Thymus (tissue), 11 donors: ENCODE results near the gene CDC42BPG. TPM values are rescaled to one million over a fixed set of nuclear protein-coding genes. Genes with fewer than 3 reads are reported as not detected.

Experiments
- DNase-seq, 9 donors: peaks; one replicate each; pipeline ENCODE4 v3.0.0-alpha.2; 2013; ENCODE audit warnings: low spot score in 9 of 9, low read depth in 6 of 9, missing footprints in 1 of 9
- H3K27ac ChIP-seq, 2 donors: one replicate each; pipeline ENCODE4 v1.5.1; 2013; ENCODE audit warnings: control low read depth in 1 of 2, low read depth in 1 of 2, low read length in 1 of 2, mild to moderate bottlenecking in 1 of 2, moderate library complexity in 1 of 2
- H3K27me3 ChIP-seq, 2 donors: one replicate each; pipeline ENCODE4 v1.5.1; 2013; ENCODE audit warnings: low read length in 1 of 2; ENCODE audit not compliant: control insufficient read depth in 2 of 2, insufficient read depth in 1 of 2
- H3K36me3 ChIP-seq, 2 donors: one replicate each; pipeline ENCODE4 v1.5.1; 2013; ENCODE audit warnings: low read length in 1 of 2, mild to moderate bottlenecking in 1 of 2, moderate library complexity in 1 of 2; ENCODE audit not compliant: control insufficient read depth in 2 of 2, insufficient read depth in 2 of 2
- H3K4me1 ChIP-seq, 2 donors: one replicate each; pipeline ENCODE4 v1.5.1; 2013; ENCODE audit warnings: low read length in 2 of 2; ENCODE audit not compliant: control insufficient read depth in 2 of 2, insufficient read depth in 2 of 2
- H3K4me3 ChIP-seq, 2 donors: one replicate each; pipeline ENCODE4 v1.5.1; 2013; ENCODE audit warnings: low read length in 2 of 2, control low read depth in 1 of 2, mild to moderate bottlenecking in 1 of 2
- H3K9me3 ChIP-seq, 2 donors: one replicate each; pipeline ENCODE4 v1.5.1; 2013; ENCODE audit warnings: low read length in 1 of 2, mild to moderate bottlenecking in 1 of 2; ENCODE audit not compliant: control insufficient read depth in 2 of 2, insufficient read depth in 1 of 2
- WGBS: extraction: QIAGEN DNeasy Blood & Tissue Kit; methylation state at CpG from one replicate; pipeline ENCODE4 v1.1.7; 2013; 5-methylcytosine and 5-hydroxymethylcytosine counted together
- polyA plus RNA-seq: library from polyadenylated mRNA; stranded (reverse); fragments of 200-250 nt; gene quantifications from one replicate; pipeline ENCODE4 v1.2.3, GENCODE V29; 2013
- total RNA-seq: library from RNA; stranded (reverse); fragments of 120-200 nt; gene quantifications from one replicate; pipeline ENCODE4 v1.2.4, GENCODE V29; 2013
- donor health status: healthy.

The CDC42BPG gene
- total and polyA plus RNA-seq, 2 donors = 1.7 to 7.4 TPM

DNA sequence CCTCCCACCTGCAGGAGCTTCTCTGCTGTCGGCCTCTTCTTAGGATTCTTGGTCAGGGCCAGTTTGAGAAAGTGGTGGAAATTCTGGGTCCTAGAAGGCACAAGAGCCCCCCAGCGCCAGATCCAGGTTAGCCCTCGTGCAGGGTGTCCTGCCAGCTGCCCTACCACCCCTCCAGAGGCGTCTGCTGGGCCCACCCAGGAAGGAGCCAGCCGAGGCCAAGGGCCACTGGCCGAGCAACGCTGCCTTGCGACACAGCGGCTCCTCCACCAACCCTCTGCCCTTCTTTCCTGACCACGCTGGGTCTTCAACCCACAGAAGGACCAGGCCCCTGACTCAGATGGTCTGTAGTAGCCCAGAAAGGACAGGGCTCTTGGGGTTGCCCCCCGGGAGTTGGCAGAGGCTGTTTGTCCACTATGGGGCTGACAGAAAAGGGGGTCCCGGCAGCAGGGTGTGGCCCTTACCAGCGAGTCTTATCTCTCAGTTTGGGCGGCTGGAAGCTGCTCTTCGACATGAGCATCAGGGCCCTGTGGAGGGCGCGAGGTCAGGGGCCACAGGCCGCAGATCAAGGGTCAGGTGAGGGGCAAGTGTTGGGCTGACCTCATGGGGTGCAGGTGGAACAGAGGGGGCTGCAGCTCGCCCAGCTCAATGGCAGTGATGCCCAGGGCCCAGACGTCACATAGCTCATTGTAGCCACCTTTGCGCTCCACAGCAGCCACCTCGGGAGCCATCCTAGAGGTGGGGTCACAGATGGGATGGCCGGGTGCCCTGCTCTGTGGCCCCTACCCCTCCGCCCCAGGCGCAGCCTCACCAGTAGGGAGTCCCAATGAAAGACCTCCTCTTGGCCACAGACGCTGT lies 43.9 kb downstream of the CDC42BPG start:
- H3K27ac ChIP-seq = peak overlapping the region in 1 of 2 donors; percentile 94
- no peak for DNase-seq
- peaks cover 50 to 55% of the 10 kb centered on the region in 2 donors for H3K36me3 ChIP-seq
- peaks cover 0 to 2% of the 10 kb centered on the region in 2 donors for H3K9me3 ChIP-seq
- H3K4me1 ChIP-seq = peaks cover 18 to 36% of the 10 kb centered on the region in 2 donors
- WGBS = 96% methylated on average over 26 of the region's 26 CpGs
- no peak overlapping the region for H3K4me3 ChIP-seq
- H3K27me3 ChIP-seq = no peaks in the 10 kb centered on the region

DNA sequence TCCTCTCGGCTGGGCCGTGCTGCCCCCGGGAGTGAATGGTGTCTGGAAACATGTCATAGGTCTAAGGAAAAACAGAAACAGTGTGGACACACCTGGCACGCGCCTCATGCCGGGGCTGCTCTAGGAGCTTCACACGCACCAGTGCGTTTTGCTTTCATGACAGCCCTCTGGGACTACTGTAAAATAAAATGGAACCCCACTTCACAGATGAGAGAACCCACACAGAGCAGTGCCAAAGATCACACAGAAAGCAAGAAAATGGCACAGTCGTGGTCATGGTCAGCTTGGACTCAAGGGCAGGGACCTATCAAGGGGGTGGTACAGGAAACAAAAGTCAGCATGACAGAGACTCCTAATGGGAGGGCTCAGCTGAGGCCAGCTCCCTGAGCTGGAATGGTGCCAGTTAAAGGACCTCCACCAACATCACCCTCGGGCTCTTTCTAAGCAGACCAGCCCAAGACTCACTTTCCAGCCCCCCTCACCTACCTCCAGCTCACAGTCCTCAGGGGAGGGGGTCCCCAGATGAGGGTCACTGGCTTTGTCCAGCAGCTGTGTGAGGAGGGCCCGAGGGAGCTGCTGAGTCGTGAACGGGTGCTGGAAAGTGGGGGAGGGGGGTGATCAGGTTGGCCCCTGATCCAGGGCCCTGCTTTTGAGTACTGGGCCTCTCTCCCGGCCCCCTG lies 44.7 kb downstream of the CDC42BPG start:
- H3K36me3 ChIP-seq = peaks cover 43 to 47% of the 10 kb centered on the region in 2 donors
- peak overlapping the region in 1 of 2 donors; percentile 37 for H3K27ac ChIP-seq
- no peak for DNase-seq
- no peaks in the 10 kb centered on the region for H3K27me3 ChIP-seq
- peaks cover 0 to 2% of the 10 kb centered on the region in 2 donors for H3K9me3 ChIP-seq
- H3K4me3 ChIP-seq = no peak overlapping the region
- 89% methylated on average over 14 of the region's 14 CpGs for WGBS
- H3K4me1 ChIP-seq = peaks cover 18 to 36% of the 10 kb centered on the region in 2 donors

DNA sequence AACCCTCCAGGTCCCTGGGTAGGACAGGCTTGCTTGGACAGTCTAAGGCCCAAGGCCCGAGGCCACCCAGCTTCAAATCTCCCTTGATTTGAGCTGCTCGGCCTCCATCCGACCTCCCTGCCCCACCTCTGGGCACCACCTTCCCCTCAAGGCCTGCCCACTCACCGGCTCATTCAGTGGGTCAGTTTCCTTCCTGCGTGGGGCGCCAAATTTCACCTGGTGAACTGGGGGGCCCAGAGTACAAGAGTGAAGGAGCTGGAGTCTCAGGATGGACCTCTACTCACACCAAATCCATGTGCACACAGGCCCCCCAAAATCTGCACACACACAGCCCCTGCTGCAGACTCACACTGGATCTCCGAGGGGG lies 45.2 kb downstream of the CDC42BPG start:
- 95% methylated on average over 7 of the region's 7 CpGs for WGBS
- peaks cover 42 to 46% of the 10 kb centered on the region in 2 donors for H3K36me3 ChIP-seq
- DNase-seq = no peak
- H3K27me3 ChIP-seq = no peaks in the 10 kb centered on the region
- peaks cover 18 to 35% of the 10 kb centered on the region in 2 donors for H3K4me1 ChIP-seq
- peaks cover 0 to 2% of the 10 kb centered on the region in 2 donors for H3K9me3 ChIP-seq
- no peak overlapping the region for H3K27ac ChIP-seq
- no peak overlapping the region for H3K4me3 ChIP-seq

DNA sequence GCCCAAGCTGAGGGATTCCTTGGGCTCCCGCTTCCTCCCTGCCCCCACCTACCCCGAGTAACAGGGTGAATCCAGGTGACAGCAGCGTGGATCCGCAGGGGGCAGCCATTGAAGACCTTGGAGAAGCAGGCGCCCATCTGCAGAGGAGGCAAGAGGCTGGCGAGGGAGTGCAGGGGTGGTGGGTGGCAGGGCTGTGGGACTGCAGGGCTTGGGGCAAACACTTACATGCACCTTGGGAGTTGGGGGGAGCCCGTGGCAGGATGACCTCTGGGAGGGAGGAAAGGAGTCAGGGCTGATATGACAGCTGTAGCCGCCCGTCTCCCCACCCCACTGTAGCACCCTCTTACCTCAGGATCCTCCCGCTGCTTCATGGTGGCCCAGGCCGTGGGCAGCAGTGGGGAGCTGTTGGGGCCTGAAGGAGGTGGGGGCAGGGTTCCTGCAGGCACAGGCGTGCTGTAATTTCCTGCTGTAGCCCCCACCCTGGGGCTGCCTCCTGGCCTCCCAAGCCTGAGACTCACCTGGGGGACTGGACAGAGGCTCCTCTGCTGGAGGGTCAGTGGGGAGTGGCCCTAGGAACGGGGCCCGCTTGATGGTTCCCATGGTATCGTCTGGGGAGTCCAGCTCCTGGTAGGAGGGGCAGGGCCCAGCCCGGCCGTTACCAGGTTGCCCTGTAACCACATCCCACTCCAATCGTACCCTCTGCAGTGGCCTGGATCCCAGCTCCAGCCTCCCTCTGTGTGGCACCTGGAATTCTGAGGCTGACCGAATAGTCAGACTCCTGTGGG lies 47.5 kb downstream of the CDC42BPG start:
- WGBS = 96% methylated on average over 19 of the region's 19 CpGs
- Histone ChIP-seq H3K27me3 (no peaks in the 10 kb centered on the region), H3K27ac (no peak overlapping the region), H3K36me3 (peaks cover 49 to 62% of the 10 kb centered on the region in 2 donors), H3K9me3 (no peaks in the 10 kb centered on the region), H3K4me3 (no peak overlapping the region), H3K4me1 (peaks cover 9 to 27% of the 10 kb centered on the region in 2 donors)
- DNase-seq = no peak

DNA sequence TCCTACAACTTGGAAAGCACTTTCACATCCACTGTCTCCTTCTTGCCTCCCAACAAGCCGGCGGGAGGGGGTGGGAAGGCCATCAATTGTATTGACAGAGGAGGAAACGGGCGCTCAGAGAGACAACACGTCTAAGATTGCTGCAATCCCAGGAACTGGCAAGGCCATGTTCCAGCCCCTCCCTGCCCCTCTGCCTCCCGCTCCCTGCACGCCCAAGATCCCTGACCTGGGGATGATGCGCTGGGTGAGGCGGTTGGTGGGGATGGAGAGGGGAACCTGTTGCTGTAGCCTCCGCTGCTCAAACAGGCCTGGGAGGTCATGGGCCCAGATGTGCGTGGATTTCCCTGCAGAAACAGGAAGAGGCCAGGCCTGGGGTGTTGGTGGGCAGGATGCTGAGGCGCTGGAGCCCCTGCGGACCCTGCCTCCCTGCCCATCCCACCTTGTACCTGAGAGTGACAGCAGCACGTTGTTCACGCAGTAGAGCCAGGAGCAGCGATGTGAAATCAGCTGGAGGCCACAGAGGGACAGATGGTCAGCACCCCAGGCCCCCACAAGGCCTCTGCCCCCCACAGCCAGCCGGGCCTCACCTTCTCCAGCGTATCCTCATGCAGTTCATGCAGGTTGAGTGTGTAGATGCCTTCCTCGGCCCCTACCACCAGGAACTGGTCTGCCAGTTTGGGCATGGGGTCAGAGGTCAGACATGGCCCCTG lies 48.3 kb downstream of the CDC42BPG start:
- peaks cover 52 to 69% of the 10 kb centered on the region in 2 donors for H3K36me3 ChIP-seq
- H3K4me3 ChIP-seq = no peak overlapping the region
- no peaks in the 10 kb centered on the region for H3K27me3 ChIP-seq
- H3K27ac ChIP-seq = no peak overlapping the region
- WGBS = 82% methylated on average over 19 of the region's 19 CpGs
- no peaks in the 10 kb centered on the region for H3K9me3 ChIP-seq
- peaks cover 2 to 19% of the 10 kb centered on the region in 2 donors for H3K4me1 ChIP-seq
- no peak for DNase-seq

DNA sequence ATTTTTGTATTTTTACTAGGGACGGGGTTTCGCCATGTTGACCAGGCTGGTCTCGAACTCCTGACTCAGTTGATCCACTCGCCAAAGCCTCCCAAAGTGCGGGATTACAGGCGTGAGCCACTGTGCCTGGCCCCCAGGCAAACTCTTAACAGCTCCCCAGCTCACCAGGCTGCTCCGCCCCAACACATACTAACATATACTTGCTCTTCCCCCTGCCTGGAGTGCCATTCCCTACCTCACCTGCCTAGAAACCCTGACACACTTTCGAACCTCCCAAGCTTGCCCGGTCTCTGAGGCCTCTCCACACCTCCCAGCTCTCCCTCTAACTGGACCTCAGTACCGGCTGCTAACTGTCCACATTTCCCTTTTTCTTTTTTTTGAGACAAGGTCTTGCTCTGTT lies 49.9 kb downstream of the CDC42BPG start:
- H3K4me1 ChIP-seq = peaks cover 0 to 9% of the 10 kb centered on the region in 2 donors
- no peak overlapping the region for H3K27ac ChIP-seq
- H3K36me3 ChIP-seq = peaks cover 53 to 69% of the 10 kb centered on the region in 2 donors
- no peak overlapping the region for H3K4me3 ChIP-seq
- no peak for DNase-seq
- H3K9me3 ChIP-seq = no peaks in the 10 kb centered on the region
- WGBS = 98% methylated on average over 10 of the region's 10 CpGs
- H3K27me3 ChIP-seq = no peaks in the 10 kb centered on the region

DNA sequence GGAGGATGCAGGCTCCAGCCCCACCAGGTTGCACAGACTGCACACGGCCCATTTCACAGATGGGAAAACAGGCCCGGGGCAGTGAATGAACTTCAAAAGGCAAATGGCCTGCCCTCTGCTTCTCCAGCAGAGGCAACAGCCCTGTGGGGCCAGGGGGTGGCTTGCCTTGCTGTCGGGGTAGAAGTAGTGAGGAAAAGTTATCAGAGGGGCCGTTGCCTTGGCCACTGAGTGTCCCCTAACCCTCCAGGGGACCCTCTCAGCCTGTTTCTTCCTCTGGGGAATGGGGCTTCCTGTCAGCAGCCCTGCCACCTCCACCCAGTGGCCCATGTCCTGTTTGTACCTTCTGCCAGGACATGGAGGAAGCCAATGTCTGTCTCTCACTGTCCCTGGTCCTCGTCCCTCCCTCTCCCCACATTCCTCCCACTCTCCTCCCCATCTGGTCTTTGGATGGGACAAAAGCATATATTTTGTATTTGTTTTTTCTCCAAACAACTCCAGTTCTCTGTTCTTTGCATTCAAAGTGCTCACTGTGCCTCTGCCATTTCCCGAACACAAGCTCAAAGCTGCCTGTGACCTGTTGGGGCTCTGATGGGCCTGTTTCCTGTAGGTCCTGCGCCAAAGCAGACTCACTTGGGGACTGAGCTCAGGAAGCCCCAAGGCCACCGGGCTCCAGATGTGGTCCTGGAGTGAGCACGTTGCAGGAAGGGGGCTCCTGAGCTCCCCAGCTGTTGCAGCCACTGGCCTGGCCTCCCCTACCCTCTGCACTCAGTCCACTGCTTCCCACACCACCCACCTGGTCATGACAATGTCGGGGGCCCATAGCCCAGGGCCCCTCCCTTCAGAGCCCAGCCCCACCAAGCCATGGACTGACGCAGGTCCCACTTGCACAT lies 50.9 kb downstream of the CDC42BPG start:
- WGBS = 65% methylated on average over 11 of the region's 11 CpGs
- peaks cover 50 to 69% of the 10 kb centered on the region in 2 donors for H3K36me3 ChIP-seq
- peaks cover 0 to 9% of the 10 kb centered on the region in 2 donors for H3K4me1 ChIP-seq
- no peak overlapping the region for H3K4me3 ChIP-seq
- no peaks in the 10 kb centered on the region for H3K27me3 ChIP-seq
- DNase-seq = no peak
- peak overlapping the region in 1 of 2 donors; percentile 61 for H3K27ac ChIP-seq
- no peaks in the 10 kb centered on the region for H3K9me3 ChIP-seq

DNA sequence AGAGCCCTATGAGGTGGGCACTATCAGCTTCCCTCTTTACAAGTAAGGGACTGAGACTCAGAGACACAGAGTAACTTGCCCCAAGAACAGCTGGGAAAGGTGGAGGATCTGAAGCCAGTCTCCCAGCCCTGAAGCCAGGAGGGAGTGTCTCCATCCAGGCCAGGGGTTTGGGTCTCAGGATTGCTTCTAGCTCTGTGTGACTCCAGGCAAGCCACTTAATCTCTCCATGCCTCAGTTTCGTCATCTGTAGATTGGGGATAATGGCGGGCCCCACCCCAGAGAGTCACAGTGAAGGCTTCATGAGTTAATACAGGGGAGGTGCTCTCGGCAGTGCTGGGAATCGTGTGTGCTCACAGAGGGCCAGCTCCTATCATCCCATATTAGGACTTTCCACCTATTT lies 52.0 kb downstream of the CDC42BPG start:
- H3K27me3 ChIP-seq = no peaks in the 10 kb centered on the region
- H3K27ac ChIP-seq = no peak overlapping the region
- WGBS = 99% methylated on average over 4 of the region's 4 CpGs
- H3K9me3 ChIP-seq = no peaks in the 10 kb centered on the region
- H3K4me1 ChIP-seq = peaks cover 0 to 12% of the 10 kb centered on the region in 2 donors
- no peak for DNase-seq
- no peak overlapping the region for H3K4me3 ChIP-seq
- peaks cover 50 to 73% of the 10 kb centered on the region in 2 donors for H3K36me3 ChIP-seq
